Activated T-helper 1 cell treated with anti-CD3 and anti-CD28 coated beads, Interleukin-2, amount 50 U/mL, for 16 hours (primary cell): Measurements from ENCODE around the gene ADARB2.

Experiments
- DNase-seq, 2 donors: peaks; one replicate each; pipeline ENCODE4 v3.0.0-alpha.2; 2020; ENCODE audit warnings: low read depth in 1 of 2, low spot score in 1 of 2

Gene ADARB2

GRCh38 chr10:1687190-1687589 is 50.1 kb downstream of the ADARB2 start:
- no peak for DNase-seq

DNA sequence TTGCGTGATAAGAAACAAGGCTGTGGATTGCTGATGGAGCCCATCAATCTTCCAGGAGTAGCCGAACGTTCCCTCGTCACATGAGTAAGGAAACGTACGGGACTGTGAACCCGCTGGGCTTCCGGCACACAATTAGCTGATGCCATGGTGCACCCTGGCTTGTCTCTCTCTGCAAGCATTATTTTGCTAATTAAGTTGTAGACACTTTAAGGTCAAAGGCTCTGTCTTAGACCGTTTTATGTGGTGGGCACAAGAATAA is 50.9 kb downstream of the ADARB2 start:
- DNase-seq, result no peak

DNA sequence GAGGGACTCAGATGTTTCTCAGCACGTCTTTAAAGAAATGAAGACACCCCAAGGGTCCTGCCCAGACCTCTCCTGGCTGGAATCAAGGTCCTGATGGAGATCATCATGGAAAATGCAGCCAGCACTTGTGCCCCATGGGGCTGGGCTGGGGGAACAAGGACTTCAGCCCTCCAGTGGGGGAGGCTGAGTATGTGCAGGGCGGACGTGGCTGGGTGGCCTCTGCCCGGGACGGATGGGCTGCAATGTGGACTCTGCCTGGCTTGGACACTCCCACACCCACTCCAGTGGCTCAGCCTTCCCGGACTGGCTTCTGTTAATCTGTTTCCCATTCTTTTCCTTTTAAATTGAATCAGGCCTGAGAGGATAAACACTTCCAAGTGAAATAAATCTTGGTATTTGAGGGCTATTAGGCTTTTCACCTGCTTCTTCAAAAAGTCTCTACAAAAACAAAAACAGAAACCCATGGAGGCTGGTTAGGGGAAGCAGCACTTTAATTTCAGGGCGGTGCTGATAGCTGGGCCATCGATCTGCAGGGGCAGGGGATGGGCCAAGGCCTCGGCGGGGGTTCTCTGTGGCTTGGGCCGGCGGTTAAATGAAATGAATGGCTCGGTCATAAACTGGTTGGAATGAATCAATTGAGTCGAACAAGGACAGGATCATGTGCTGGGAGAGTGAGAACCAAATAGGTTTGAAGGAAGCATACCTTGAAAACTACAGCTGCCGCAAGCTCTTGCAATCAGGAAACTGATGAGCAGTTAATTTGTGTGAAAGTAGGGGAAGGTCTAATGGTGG is 51.4 kb downstream of the ADARB2 start:
- no peak for DNase-seq

- no peak for DNase-seq
These were observed 52.3 kb downstream of the ADARB2 start for GRCh38 chr10:1684991-1685390.

GRCh38 chr10:1683649-1684048 is 53.7 kb downstream of the ADARB2 start:
- no peak for DNase-seq

DNA sequence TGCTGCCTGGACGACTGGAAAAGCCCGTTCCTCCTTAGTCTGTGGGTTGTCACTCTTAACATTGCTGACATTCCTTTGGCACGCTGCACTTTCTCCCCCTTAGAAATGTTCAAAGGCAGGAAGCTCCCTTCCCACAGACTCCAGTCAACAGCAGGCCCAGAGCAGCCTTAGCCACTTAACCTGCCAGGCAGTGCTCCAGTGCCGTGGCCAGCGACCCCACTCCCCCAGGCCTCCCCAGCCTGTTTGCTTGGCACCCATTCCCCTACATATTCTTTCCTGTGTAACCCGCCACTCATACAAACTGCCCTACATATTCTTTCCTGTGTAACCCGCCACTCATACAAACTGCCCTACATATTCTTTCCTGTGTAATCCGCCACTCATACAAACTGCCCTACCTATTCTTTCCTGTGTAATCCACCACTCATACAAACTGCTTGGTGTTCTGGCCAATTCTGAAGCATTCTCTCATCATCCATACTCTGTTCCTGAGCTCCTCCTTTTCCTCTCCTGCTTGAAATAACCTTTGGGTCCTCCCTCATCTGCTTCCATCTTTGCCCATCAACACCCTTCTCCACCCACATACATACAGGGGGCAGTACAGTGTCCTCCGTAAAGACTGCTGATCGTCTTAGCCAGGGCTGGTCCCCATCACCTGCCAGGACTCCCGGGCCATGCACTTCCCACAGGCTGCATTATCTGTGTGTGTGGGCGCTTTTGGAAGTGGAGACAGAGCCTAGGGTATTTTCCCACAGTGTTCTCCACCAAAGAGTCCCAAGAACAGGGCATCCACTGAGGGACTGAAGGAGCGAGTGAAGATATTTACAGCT is 57.3 kb downstream of the ADARB2 start:
- DNase-seq, result no peak

DNA sequence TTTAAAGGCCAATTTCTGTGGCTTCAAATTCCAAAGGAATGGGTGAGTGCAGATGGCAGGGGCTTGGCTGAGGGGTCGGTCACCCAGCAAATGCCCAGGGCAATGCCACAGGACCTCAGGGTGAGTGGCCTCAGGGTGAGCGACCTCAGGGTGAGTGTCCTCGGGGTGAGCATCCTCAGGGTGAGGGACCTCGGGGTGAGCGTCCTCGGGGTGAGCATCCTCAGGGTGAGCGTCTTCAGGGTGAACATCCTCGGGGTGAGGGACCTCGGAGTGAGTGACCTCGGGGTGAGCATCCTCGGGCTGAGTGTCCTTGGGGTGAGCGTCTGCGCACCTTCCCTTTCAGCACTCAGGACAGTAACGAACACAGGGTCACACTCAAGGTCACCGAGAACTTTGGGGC is 59.2 kb downstream of the ADARB2 start:
- no peak for DNase-seq

- DNase-seq, result no peak
These were observed 59.9 kb downstream of the ADARB2 start for GRCh38 chr10:1677307-1677939.

DNA sequence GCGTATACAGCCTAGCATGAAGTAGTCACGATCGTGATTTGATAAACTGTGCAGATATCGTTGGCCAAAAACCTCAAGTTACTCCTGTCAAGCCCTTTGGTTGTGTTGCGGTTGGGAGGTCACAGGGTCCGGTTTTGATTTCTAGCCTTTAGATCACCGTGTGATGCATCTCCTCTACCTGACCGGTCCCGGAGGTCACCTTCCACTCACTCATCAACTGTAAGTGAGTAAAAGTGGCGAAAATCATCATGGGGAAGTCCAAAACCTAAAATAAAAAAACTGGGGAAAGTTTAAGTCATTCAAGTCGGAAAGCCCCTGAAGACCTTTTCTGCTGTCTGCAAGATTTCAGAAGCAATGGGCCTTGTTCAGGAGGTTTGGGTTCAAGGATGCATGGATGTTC is 62.8 kb downstream of the ADARB2 start:
- no peak for DNase-seq

DNA sequence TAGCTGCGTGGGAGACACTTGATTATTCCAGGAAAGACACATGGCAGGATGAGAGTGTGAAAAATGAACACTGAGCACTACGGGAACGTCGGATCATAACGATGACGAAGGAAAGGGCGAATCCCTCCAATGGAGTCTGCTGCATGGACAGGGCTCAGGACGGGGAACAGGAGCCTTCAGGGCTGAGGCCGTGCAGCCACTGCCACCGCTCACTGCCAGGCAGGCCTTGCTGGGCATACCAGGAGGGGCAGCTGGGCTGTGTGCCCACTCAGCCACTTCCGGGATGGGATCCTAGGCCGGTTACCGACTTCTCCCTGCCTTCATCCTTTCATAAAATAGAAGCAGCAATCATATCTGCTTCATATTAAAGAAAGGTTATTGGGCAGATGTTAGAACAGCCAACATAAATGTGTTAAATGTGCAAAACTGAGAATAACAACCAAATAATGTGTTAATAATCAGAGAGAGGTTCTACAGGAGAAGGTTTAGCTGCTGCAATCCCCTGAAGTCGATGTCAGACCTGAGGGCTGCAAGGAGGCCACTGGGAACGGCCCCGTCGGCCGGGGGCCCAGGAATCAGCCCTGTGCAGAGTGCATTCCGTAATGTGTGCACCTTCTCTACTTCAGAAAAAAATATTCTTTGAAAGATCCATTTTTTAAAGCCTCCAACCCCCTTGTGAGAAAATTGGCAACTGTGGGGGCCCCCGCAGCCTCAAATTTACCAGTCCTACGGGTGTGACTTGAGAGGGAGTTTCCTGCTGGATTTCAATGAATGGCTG is 63.6 kb downstream of the ADARB2 start:
- DNase-seq, result no peak

GRCh38 chr10:1672001-1672781 is 65.1 kb downstream of the ADARB2 start:
- DNase-seq, result no peak

DNA sequence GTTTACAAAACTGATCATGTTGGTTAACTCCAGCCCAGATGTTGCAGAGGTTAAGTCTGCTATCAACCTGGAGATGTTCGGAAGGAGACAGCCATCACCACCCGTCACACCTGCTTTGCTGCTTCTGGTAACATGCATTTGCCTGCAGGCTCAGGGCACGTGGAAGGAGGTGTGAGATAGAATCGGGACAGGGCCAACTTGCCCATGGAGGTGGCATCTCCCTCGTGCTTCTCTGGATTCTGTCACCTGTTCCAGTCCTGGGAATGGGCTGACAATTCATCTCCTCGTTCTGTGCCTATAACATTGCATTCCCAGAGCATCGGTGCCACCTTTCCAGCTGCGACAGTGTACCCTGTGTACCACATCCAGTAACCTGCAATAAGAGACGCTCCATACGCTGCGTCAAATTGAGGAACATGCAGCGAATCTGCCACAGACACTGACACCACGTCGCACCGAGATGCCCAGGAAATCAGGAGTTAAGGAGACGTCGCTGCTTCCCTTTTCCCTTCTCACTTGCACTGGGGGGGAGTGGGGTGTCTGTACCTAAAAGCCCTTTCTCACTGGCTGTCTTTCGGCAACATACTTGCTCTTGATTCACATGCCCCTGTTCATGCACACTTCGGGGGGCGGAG is 65.8 kb downstream of the ADARB2 start:
- no peak for DNase-seq

DNA sequence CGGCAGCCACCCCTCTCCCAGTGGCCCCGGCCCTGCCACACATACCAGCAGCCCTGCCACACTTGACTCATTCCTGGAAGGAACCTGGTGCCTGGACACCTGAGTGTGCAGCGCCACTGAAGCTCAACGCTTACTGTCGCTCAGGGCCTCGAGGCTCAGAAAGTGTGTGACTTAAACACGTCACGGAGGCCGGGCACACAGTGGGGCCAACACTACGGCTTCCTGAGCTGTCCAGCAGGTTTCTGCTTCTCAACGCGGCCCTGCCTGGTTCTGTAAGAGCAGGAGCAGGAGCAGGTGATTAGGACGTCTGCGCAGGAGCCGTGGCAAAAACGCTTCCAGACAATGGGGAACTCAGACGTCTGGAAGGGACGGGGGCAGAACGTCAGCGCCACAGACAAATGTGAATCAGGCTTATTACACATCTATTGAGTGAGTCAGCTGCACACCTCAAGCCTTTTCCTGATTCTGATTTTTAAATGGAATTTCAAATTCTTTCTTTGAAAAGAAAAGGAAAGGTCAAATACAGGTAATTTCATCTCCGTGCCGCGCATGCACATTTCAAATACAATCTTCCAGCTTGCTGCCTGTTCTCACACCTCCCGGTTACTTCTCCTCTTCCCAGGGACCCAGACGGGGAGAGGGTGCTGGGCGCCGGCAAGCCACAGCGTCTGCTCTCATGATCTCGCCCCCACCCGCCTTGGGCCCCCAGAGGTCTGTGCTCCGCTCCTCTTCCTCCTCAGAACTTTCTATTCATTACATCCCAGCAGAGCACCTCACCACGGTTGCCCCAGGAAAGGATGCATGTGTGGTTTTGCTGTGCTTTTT is 66.6 kb downstream of the ADARB2 start:
- DNase-seq, result no peak

GRCh38 chr10:1669433-1669832 is 67.9 kb downstream of the ADARB2 start:
- no peak for DNase-seq

DNA sequence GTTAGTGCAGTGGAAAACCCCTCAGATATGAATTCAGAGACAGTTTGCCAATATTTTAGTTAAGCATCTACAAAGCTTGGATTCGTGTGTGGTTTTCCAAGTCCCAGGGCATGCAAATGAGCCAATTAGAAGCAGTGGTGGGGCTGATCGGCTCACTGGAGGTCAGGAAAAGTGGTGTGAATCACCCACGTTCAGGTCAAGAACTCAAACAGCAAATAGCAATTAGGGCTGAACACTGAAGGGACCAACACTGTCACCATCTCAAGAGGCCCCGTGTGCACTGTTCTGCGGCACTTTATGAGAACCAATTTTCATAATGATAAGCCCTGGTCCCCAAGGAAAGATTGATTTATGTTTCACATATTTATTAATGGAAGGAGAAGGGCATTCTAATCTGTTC is 68.9 kb downstream of the ADARB2 start:
- DNase-seq, result no peak

DNA sequence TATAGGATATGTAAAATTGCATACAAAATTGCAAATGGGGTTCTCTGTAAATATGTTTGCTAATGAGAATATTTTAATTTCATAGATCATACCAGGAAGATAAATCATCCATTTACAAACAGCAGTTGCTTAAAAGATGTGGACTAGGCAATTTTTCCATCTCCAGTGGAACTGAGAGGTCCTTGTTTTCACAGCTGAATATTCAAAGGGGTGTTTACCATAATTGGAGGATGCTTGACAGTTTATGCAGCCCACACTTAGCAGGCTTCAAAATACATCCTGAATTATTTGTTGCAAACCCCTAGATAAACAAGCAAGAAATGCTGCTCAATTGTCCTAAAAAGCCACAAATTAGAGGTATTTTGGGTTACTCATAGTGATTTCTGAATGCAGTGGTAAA is 69.9 kb downstream of the ADARB2 start:
- DNase-seq, result no peak

- DNase-seq, result no peak
These were observed 71.2 kb downstream of the ADARB2 start for GRCh38 chr10:1666147-1666546.

GRCh38 chr10:1665681-1666080 is 71.6 kb downstream of the ADARB2 start:
- DNase-seq, result no peak

- DNase-seq, result no peak
These were observed 72.2 kb downstream of the ADARB2 start for GRCh38 chr10:1665021-1665661.
